Peyer's patch (tissue), 4 donors: ENCODE measurements around the gene BCAS3. TPM values are rescaled to one million over a fixed set of nuclear protein-coding genes. Genes with fewer than 3 reads are reported as not detected.

Experiments used
- DNase-seq, 3 donors: peaks; one replicate each; pipeline ENCODE4 v3.0.0-alpha.2; 2017 to 2019
- H3K27ac ChIP-seq, 4 donors: fragments of 200-600 bp; sonication (generic); one replicate each; pipeline ENCODE4 v1.5.1; 2016 to 2019
- H3K27me3 ChIP-seq, 2 donors: fragments of 200-600 bp; sonication (generic); one replicate each; pipeline ENCODE4 v1.5.1; 2019
- H3K36me3 ChIP-seq, 3 donors: fragments of 200-600 bp; sonication (generic); one replicate each; pipeline ENCODE4 v1.5.1; 2016 to 2019
- H3K4me1 ChIP-seq, 4 donors: fragments of 200-600 bp; sonication (generic); one replicate each; pipeline ENCODE4 v1.5.1; 2016 to 2019
- H3K4me3 ChIP-seq, 4 donors: fragments of 200-600 bp; sonication (generic); 1 replicate in 3 of 4; 2 replicates in 1 of 4; pipeline ENCODE4 v1.5.1; 2016 to 2019; ENCODE audit warnings: mild to moderate bottlenecking in 1 of 4
- H3K9me3 ChIP-seq, 4 donors: fragments of 200-600 bp; sonication (generic); one replicate each; pipeline ENCODE4 v1.5.1; 2016 to 2019; ENCODE audit warnings: mild to moderate bottlenecking in 1 of 4
- CTCF ChIP-seq, 6 experiments: fragments of 450-650 bp in 4 of 6; fragments of 200-600 bp in 2 of 6; sonication (generic) in 1 of 6; IDR thresholded peaks; one replicate each; pipeline ENCODE4 v1.5.1; 2017 to 2019; ENCODE audit warnings: antibody characterized with exemption in 6 of 6, mild to moderate bottlenecking in 3 of 6, moderate library complexity in 1 of 6
- POLR2A ChIP-seq, 2 donors: fragments of 450-650 bp; IDR thresholded peaks; one replicate each; pipeline ENCODE4 v1.5.1; 2017; ENCODE audit warnings: antibody characterized with exemption in 2 of 2, mild to moderate bottlenecking in 2 of 2, moderate library complexity in 2 of 2
- total RNA-seq, 4 donors: library from RNA; depleted of rRNA; stranded (reverse); fragments of >200 nt; gene quantifications; one replicate each; pipeline ENCODE4 v1.1.0, GENCODE V29; 2016

BCAS3 gene
- total RNA-seq, 4 donors from 2014 or later = 25.7 to 109 (median 57.1) TPM

GRCh38 chr17:61307905-61308886 is 630.5 kb downstream of the BCAS3 start:
- H3K4me1 ChIP-seq = no peaks in the 10 kb centered on the region
- H3K36me3 ChIP-seq = no peaks in the 10 kb centered on the region
- TF ChIP-seq CTCF (IDR thresholded peaks at IDR 0.05) (no peak), POLR2A (IDR thresholded peaks at IDR 0.05) (no peak)
- H3K27ac ChIP-seq = peak overlapping the region in 2 of 4 donors; percentile 48 to 58
- no peak overlapping the region for H3K4me3 ChIP-seq
- DNase-seq = no peak
- no peaks in the 10 kb centered on the region for H3K9me3 ChIP-seq
- H3K27me3 ChIP-seq = no peaks in the 10 kb centered on the region

- Histone ChIP-seq H3K27me3 (no peaks in the 10 kb centered on the region), H3K4me3 (no peak overlapping the region), H3K36me3 (no peaks in the 10 kb centered on the region), H3K4me1 (no peaks in the 10 kb centered on the region), H3K27ac (peak overlapping the region in 2 of 4 donors; percentile 48 to 58), H3K9me3 (no peaks in the 10 kb centered on the region)
- no peak for DNase-seq
- TF ChIP-seq CTCF (IDR thresholded peaks at IDR 0.05) (no peak), POLR2A (IDR thresholded peaks at IDR 0.05) (no peak)
These were observed 632.0 kb downstream of the BCAS3 start for GRCh38 chr17:61309362-61310256.

GRCh38 chr17:61310590-61310989 is 632.9 kb downstream of the BCAS3 start:
- H3K4me1 ChIP-seq = no peaks in the 10 kb centered on the region
- no peak for DNase-seq
- TF ChIP-seq POLR2A (IDR thresholded peaks at IDR 0.05) = no peak
- no peak for TF ChIP-seq CTCF (IDR thresholded peaks at IDR 0.05)
- H3K27ac ChIP-seq = no peak overlapping the region
- H3K9me3 ChIP-seq = no peaks in the 10 kb centered on the region
- H3K4me3 ChIP-seq = no peak overlapping the region
- no peaks in the 10 kb centered on the region for H3K27me3 ChIP-seq
- H3K36me3 ChIP-seq = no peaks in the 10 kb centered on the region

- no peak for DNase-seq
- no peaks in the 10 kb centered on the region for H3K4me1 ChIP-seq
- no peak overlapping the region for H3K4me3 ChIP-seq
- H3K36me3 ChIP-seq = no peaks in the 10 kb centered on the region
- TF ChIP-seq POLR2A (IDR thresholded peaks at IDR 0.05) (no peak), CTCF (IDR thresholded peaks at IDR 0.05) (no peak)
- no peaks in the 10 kb centered on the region for H3K9me3 ChIP-seq
- no peaks in the 10 kb centered on the region for H3K27me3 ChIP-seq
- H3K27ac ChIP-seq = peak overlapping the region in 1 of 4 donors; percentile 55
These were observed 635.0 kb downstream of the BCAS3 start for GRCh38 chr17:61312406-61313295.
